Upper lobe of left lung (tissue), 6 donors: ENCODE results near the gene SH3YL1. TPM values are rescaled to one million over a fixed set of nuclear protein-coding genes. Genes with fewer than 3 reads are reported as not detected.

Source experiments
- ATAC-seq, 2 donors: fragments of 200-7000 bp; cut with Tn5 transposase; one replicate each; pipeline ENCODE4 v1.9.1; 2022; ENCODE audit warnings: mild to moderate bottlenecking in 2 of 2, moderate library complexity in 2 of 2; ENCODE audit not compliant: low FRiP score in 2 of 2
- DNase-seq, 2 donors: peaks; one replicate each; pipeline ENCODE4 v3.0.0-alpha.2; 2019 to 2020
- H3K27ac ChIP-seq, 4 donors: fragments of 200-600 bp; sonication (generic); one replicate each; pipeline ENCODE4 v1.5.1; 2016 to 2019
- H3K27me3 ChIP-seq, 4 donors: fragments of 200-600 bp; sonication (generic); one replicate each; pipeline ENCODE4 v1.5.1; 2017 to 2019
- H3K36me3 ChIP-seq, 4 donors: fragments of 200-600 bp; sonication (generic); one replicate each; pipeline ENCODE4 v1.5.1; 2016 to 2019
- H3K4me1 ChIP-seq, 4 donors: fragments of 200-600 bp; sonication (generic); one replicate each; pipeline ENCODE4 v1.5.1; 2018 to 2019
- H3K4me3 ChIP-seq, 4 donors: fragments of 200-600 bp; sonication (generic); one replicate each; pipeline ENCODE4 v1.5.1; 2017 to 2019; ENCODE audit warnings: mild to moderate bottlenecking in 2 of 4, moderate library complexity in 1 of 4
- H3K9me3 ChIP-seq, 4 donors: fragments of 200-600 bp; sonication (generic); one replicate each; pipeline ENCODE4 v1.5.1; 2018 to 2019
- EP300 ChIP-seq, 4 donors: sonication (generic); formaldehyde crosslinking; IDR thresholded peaks; one replicate each; pipeline ENCODE4 v1.5.1; 2017; ENCODE audit warnings: antibody characterized with exemption in 4 of 4, control low read depth in 2 of 4
- POLR2A ChIP-seq, 4 donors: fragments of 450-650 bp; IDR thresholded peaks; one replicate each; pipeline ENCODE4 v1.5.1; 2016 to 2017; ENCODE audit warnings: antibody characterized with exemption in 4 of 4, mild to moderate bottlenecking in 2 of 4
- POLR2AphosphoS5 ChIP-seq, 2 donors: sonication (generic); formaldehyde crosslinking; IDR thresholded peaks; one replicate each; pipeline ENCODE4 v1.5.1; 2017; ENCODE audit warnings: antibody characterized with exemption in 2 of 2
- WGBS, 2 donors: methylation state at CpG; one replicate each; pipeline ENCODE4 v1.1.5; 2017 to 2018; 5-methylcytosine and 5-hydroxymethylcytosine counted together
- total RNA-seq, 6 donors: library from RNA; depleted of rRNA in 4 of 6; stranded (reverse); fragments of >200 nt in 4 of 6; gene quantifications; one replicate each; pipeline versions ENCODE4 v1.1.0 to v1.2.1, GENCODE V29; 2016 to 2021
- TF ChIP-seq, protein P1 (sequence below), 6 experiments: fragments of 450-650 bp in 4 of 6; fragments of 200-600 bp in 2 of 6; sonication (generic) in 2 of 6; IDR thresholded peaks; one replicate each; pipeline ENCODE4 v1.5.1; 2016 to 2019; ENCODE audit warnings: antibody characterized with exemption in 6 of 6
- donor health status: DM: no; HTN: no; CAD: no; lungs with moderate emphysema.
- donor health status: DM: no; HTN: yes; CAD: no; lungs with severe emphysema.

The SH3YL1 gene
- total RNA-seq, 6 donors from 2014 or later = 30.5 to 140 (median 89.2) TPM

- Histone ChIP-seq H3K36me3 (peaks cover 6 to 70% (median 10%) of the 10 kb centered on the region in 4 donors), H3K4me1 (no peaks in the 10 kb centered on the region), H3K9me3 (no peaks in the 10 kb centered on the region), H3K27me3 (no peaks in the 10 kb centered on the region), H3K27ac (no peak overlapping the region), H3K4me3 (no peak overlapping the region)
- WGBS, 2 donors = 86 to 89% methylated on average over 9 of the region's 9 CpGs
- ATAC-seq (no peak), DNase-seq (no peak)
- TF ChIP-seq, protein P1, sequence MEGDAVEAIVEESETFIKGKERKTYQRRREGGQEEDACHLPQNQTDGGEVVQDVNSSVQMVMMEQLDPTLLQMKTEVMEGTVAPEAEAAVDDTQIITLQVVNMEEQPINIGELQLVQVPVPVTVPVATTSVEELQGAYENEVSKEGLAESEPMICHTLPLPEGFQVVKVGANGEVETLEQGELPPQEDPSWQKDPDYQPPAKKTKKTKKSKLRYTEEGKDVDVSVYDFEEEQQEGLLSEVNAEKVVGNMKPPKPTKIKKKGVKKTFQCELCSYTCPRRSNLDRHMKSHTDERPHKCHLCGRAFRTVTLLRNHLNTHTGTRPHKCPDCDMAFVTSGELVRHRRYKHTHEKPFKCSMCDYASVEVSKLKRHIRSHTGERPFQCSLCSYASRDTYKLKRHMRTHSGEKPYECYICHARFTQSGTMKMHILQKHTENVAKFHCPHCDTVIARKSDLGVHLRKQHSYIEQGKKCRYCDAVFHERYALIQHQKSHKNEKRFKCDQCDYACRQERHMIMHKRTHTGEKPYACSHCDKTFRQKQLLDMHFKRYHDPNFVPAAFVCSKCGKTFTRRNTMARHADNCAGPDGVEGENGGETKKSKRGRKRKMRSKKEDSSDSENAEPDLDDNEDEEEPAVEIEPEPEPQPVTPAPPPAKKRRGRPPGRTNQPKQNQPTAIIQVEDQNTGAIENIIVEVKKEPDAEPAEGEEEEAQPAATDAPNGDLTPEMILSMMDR (IDR thresholded peaks at IDR 0.05) = no peak
- TF ChIP-seq POLR2AphosphoS5 (IDR thresholded peaks at IDR 0.05) = no peak
- TF ChIP-seq EP300 (IDR thresholded peaks at IDR 0.05) = no peak
- no peak for TF ChIP-seq POLR2A (IDR thresholded peaks at IDR 0.05)
These were observed 35.7 kb downstream of the SH3YL1 start for GRCh38 chr2:228115-228514.

GRCh38 chr2:223971-224760, 39.7 kb downstream of the SH3YL1 start:
- H3K9me3 ChIP-seq = no peaks in the 10 kb centered on the region
- H3K4me3 ChIP-seq = no peak overlapping the region
- no peak overlapping the region for H3K27ac ChIP-seq
- WGBS, 2 donors = 88 to 91% methylated on average over 6 of the region's 6 CpGs
- TF ChIP-seq, protein P1 (IDR thresholded peaks at IDR 0.05) = no peak
- no peak for TF ChIP-seq POLR2A (IDR thresholded peaks at IDR 0.05)
- TF ChIP-seq POLR2AphosphoS5 (IDR thresholded peaks at IDR 0.05) = no peak
- TF ChIP-seq EP300 (IDR thresholded peaks at IDR 0.05) = no peak
- DNase-seq (no peak), ATAC-seq (no peak)
- no peaks in the 10 kb centered on the region for H3K4me1 ChIP-seq
- peaks cover 6 to 78% (median 12%) of the 10 kb centered on the region in 4 donors for H3K36me3 ChIP-seq
- no peaks in the 10 kb centered on the region for H3K27me3 ChIP-seq

- TF ChIP-seq POLR2AphosphoS5 (IDR thresholded peaks at IDR 0.05) = no peak
- TF ChIP-seq EP300 (IDR thresholded peaks at IDR 0.05) = no peak
- TF ChIP-seq, protein P1 (IDR thresholded peaks at IDR 0.05) = no peak
- no peak for TF ChIP-seq POLR2A (IDR thresholded peaks at IDR 0.05)
- WGBS, 2 donors = 86 to 89% methylated on average over 4 of the region's 4 CpGs
- ATAC-seq (no peak), DNase-seq (no peak)
- no peak overlapping the region for H3K27ac ChIP-seq
- peaks cover 2 to 76% (median 13%) of the 10 kb centered on the region in 4 donors for H3K36me3 ChIP-seq
- H3K27me3 ChIP-seq = no peaks in the 10 kb centered on the region
- H3K9me3 ChIP-seq = no peaks in the 10 kb centered on the region
- no peaks in the 10 kb centered on the region for H3K4me1 ChIP-seq
- H3K4me3 ChIP-seq = no peak overlapping the region
These were observed 40.4 kb downstream of the SH3YL1 start for GRCh38 chr2:223451-223850.

DNA sequence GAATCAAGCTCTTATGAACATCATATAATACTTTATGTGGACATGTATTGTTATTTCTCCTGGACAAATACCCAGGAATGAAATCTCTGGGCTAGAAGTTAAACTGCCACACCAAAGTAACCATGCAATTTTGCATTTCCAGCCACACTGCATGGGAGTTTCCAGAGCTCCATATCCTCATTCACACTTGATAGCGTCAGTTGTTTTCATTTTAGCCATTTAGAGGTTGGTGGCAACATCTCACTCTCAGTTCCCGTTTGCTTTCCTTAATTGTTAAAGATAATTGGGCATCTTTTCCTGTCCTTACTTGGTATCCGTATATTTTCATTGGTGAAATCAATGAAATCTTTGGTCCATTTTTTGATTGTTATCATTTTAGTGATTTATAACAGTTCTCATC, 47.8 kb downstream of the SH3YL1 start:
- Histone ChIP-seq H3K27ac (no peak overlapping the region), H3K4me3 (no peak overlapping the region), H3K4me1 (no peaks in the 10 kb centered on the region), H3K36me3 (peaks cover 2 to 21% (median 10%) of the 10 kb centered on the region in 4 donors), H3K27me3 (no peaks in the 10 kb centered on the region), H3K9me3 (peaks cover 0 to 7% (median 5%) of the 10 kb centered on the region in 4 donors)
- 87 to 88% methylated on average over 3 of the region's 3 CpGs for WGBS, 2 donors
- TF ChIP-seq POLR2A (IDR thresholded peaks at IDR 0.05) (no peak), POLR2AphosphoS5 (IDR thresholded peaks at IDR 0.05) (no peak), EP300 (IDR thresholded peaks at IDR 0.05) (no peak)
- TF ChIP-seq, protein P1 (IDR thresholded peaks at IDR 0.05) = no peak
- ATAC-seq (no peak), DNase-seq (no peak)
